ENCODE measurements around the gene C16orf54.
"Not testable (repeated sequence)": the region's sequence is repeated elsewhere in the genome, so short reads cannot be mapped to it uniquely, and the experiment has no call there.

The C16orf54 gene

GRCh38 chr16:29766571-29766970 is 20.8 kb upstream of the C16orf54 start:
- no peak for DNase-seq

GRCh38 chr16:29765167-29766032 is 19.6 kb upstream of the C16orf54 start:
- no peak for DNase-seq

GRCh38 chr16:29763326-29763725 is 17.5 kb upstream of the C16orf54 start:
- DNase-seq, result no peak

- DNase-seq, result no peak
Measured at GRCh38 chr16:29761882-29762281, 16.1 kb upstream of the C16orf54 start.

- DNase-seq, result not testable (repeated sequence)
Measured at GRCh38 chr16:29761280-29761651, 15.5 kb upstream of the C16orf54 start.

- DNase-seq, result no peak
Measured at GRCh38 chr16:29760567-29761279, 14.9 kb upstream of the C16orf54 start.

- no peak for DNase-seq
Measured at GRCh38 chr16:29757950-29758466, 12.2 kb upstream of the C16orf54 start.

GRCh38 chr16:29757086-29757485 is 11.3 kb upstream of the C16orf54 start:
- DNase-seq, result not testable (repeated sequence)

GRCh38 chr16:29756654-29757053 is 10.9 kb upstream of the C16orf54 start:
- no peak for DNase-seq

- DNase-seq, result no peak
Measured at GRCh38 chr16:29753516-29753915, 7.7 kb upstream of the C16orf54 start.

GRCh38 chr16:29748760-29749149 is 3.0 kb upstream of the C16orf54 start:
- not testable (repeated sequence) for DNase-seq

- no peak for DNase-seq
Measured at GRCh38 chr16:29747947-29748759, 2.4 kb upstream of the C16orf54 start.

- DNase-seq, result not testable (repeated sequence)
Measured at GRCh38 chr16:29746518-29746917, 728 bp upstream of the C16orf54 start.

- DNase-seq, result no peak
Measured at GRCh38 chr16:29745121-29745852, 503 bp downstream of the C16orf54 start.

GRCh38 chr16:29744541-29745101 is 1.2 kb downstream of the C16orf54 start:
- DNase-seq, result no peak

GRCh38 chr16:29743827-29744531 is 1.8 kb downstream of the C16orf54 start:
- DNase-seq, result no peak

GRCh38 chr16:29743475-29743826 is 2.3 kb downstream of the C16orf54 start:
- no peak for DNase-seq

- DNase-seq, result no peak
Measured at GRCh38 chr16:29742683-29743275, 3.0 kb downstream of the C16orf54 start.

- DNase-seq, result not testable (repeated sequence)
Measured at GRCh38 chr16:29740630-29741015, 5.2 kb downstream of the C16orf54 start.

- not testable (repeated sequence) for DNase-seq
Measured at GRCh38 chr16:29739927-29740629, 5.7 kb downstream of the C16orf54 start.

All from NCI-H446 treated with DMSO at 0.1 percent for 48 hours (cell line).